HG03045 (cell line): Measurements from ENCODE around the gene UBE2F.
"Not testable (repeated sequence)": the region's sequence is repeated elsewhere in the genome, so short reads cannot be mapped to it uniquely, and the experiment has no call there.

Experiments
- ATAC-seq: cut with Tn5 transposase; IDR thresholded peaks from one replicate; pipeline ENCODE4 v1.9.1; 2021; ENCODE audit warnings: mild to moderate bottlenecking, moderate library complexity; ENCODE audit not compliant: unreplicated experiment

The UBE2F gene

GRCh38 chr2:237943395-237944094 is 23.3 kb upstream of the UBE2F start:
- ATAC-seq, result no peak

GRCh38 chr2:237944302-237944701 is 22.5 kb upstream of the UBE2F start:
- ATAC-seq, result no peak

- no peak for ATAC-seq
Observed at GRCh38 chr2:237946423-237946822, 20.4 kb upstream of the UBE2F start.

GRCh38 chr2:237951354-237951753 is 15.5 kb upstream of the UBE2F start:
- ATAC-seq, result not testable (repeated sequence)

GRCh38 chr2:237951878-237952277 is 14.9 kb upstream of the UBE2F start:
- ATAC-seq, result no peak

- ATAC-seq, result no peak
Observed at GRCh38 chr2:237952851-237953250, 14.0 kb upstream of the UBE2F start.

- no peak for ATAC-seq
Observed at GRCh38 chr2:237955640-237956401, 11.0 kb upstream of the UBE2F start.

- ATAC-seq, result no peak
Observed at GRCh38 chr2:237956402-237956736, 10.4 kb upstream of the UBE2F start.

- ATAC-seq, result no peak
Observed at GRCh38 chr2:237961637-237962036, 5.2 kb upstream of the UBE2F start.

- no peak for ATAC-seq
Observed at GRCh38 chr2:237962432-237963084, 4.3 kb upstream of the UBE2F start.

GRCh38 chr2:237963490-237963991 is 3.3 kb upstream of the UBE2F start:
- ATAC-seq, result not testable (repeated sequence)

GRCh38 chr2:237964194-237964577 is 2.6 kb upstream of the UBE2F start:
- ATAC-seq, result no peak

GRCh38 chr2:237964578-237965404 is 2.0 kb upstream of the UBE2F start:
- ATAC-seq, result no peak

- ATAC-seq, result not testable (repeated sequence)
Observed at GRCh38 chr2:237965844-237966243, 970 bp upstream of the UBE2F start.

GRCh38 chr2:237966250-237966564 is 607 bp upstream of the UBE2F start:
- ATAC-seq, result peak; percentile 35

GRCh38 chr2:237967463-237967951 is 693 bp downstream of the UBE2F start:
- ATAC-seq, result no peak

- ATAC-seq, result no peak
Observed at GRCh38 chr2:237968048-237968862, 1.4 kb downstream of the UBE2F start.

GRCh38 chr2:237971661-237972060 is 4.8 kb downstream of the UBE2F start:
- no peak for ATAC-seq

- no peak for ATAC-seq
Observed at GRCh38 chr2:237972211-237972610, 5.4 kb downstream of the UBE2F start.

GRCh38 chr2:237972936-237973335 is 6.1 kb downstream of the UBE2F start:
- ATAC-seq, result no peak
